Fibroblast of lung (primary cell): Measurements from ENCODE around the gene CDC25A. TPM values are rescaled to one million over a fixed set of nuclear protein-coding genes. Genes with fewer than 3 reads are reported as not detected.

Experiments
- DNase-seq, 2 donors: peaks; one replicate each; pipeline versions ENCODE4 v3.0.0 to v3.0.0-alpha.2; 2010; ENCODE audit warnings: low read depth in 2 of 2
- H2AFZ ChIP-seq: 2 replicates; pipeline ENCODE4 v1.5.1; 2012; ENCODE audit warnings: low read length, control low read depth, inconsistent platforms
- H3K27ac ChIP-seq: 2 replicates; pipeline ENCODE4 v1.5.1; 2011; ENCODE audit warnings: low read length, control low read depth; ENCODE audit not compliant: insufficient read depth
- H3K27me3 ChIP-seq: 2 replicates; pipeline ENCODE4 v1.5.1; 2011; ENCODE audit warnings: mild to moderate bottlenecking, low read length; ENCODE audit not compliant: control insufficient read depth, insufficient read depth
- H3K36me3 ChIP-seq: 2 replicates; pipeline ENCODE4 v1.5.1; 2011; ENCODE audit warnings: low read length; ENCODE audit not compliant: control insufficient read depth, insufficient read depth
- H3K4me1 ChIP-seq: 2 replicates; pipeline ENCODE4 v1.5.1; 2011; ENCODE audit warnings: low read length; ENCODE audit not compliant: control insufficient read depth, insufficient read depth; ENCODE audit errors: extremely low read depth
- H3K4me2 ChIP-seq: 2 replicates; pipeline ENCODE4 v1.5.1; 2011; ENCODE audit warnings: low read length, control low read depth; ENCODE audit not compliant: insufficient read depth; ENCODE audit errors: extremely low read depth
- H3K4me3 ChIP-seq, 4 experiments: fragments of 200-600 bp in 1 of 4; sonication (generic) in 1 of 4; replicated peaks in 1 of 4; 2 replicates each; pipeline ENCODE4 v1.5.1; 2011 to 2016; ENCODE audit warnings: low read length in 4 of 4, low read depth in 3 of 4, mild to moderate bottlenecking in 3 of 4, control low read depth in 2 of 4, inconsistent platforms in 1 of 4, mixed read lengths in 1 of 4; ENCODE audit not compliant: insufficient read depth in 1 of 4; ENCODE audit errors: control extremely low read depth in 1 of 4
- H3K79me2 ChIP-seq: 2 replicates; pipeline ENCODE4 v1.5.1; 2012; ENCODE audit warnings: mild to moderate bottlenecking, low read length, inconsistent platforms; ENCODE audit not compliant: control insufficient read depth, insufficient read depth
- H3K9ac ChIP-seq: 2 replicates; pipeline ENCODE4 v1.5.1; 2011; ENCODE audit warnings: mild to moderate bottlenecking, low read length, control low read depth; ENCODE audit not compliant: insufficient read depth
- H3K9me3 ChIP-seq: 2 replicates; pipeline ENCODE4 v1.5.1; 2012; ENCODE audit warnings: low read depth, low read length; ENCODE audit not compliant: control insufficient read depth, insufficient read depth
- H4K20me1 ChIP-seq: 2 replicates; pipeline ENCODE4 v1.5.1; 2011; ENCODE audit warnings: low read length; ENCODE audit not compliant: control insufficient read depth, insufficient read depth; ENCODE audit errors: extremely low read depth
- EZH2 ChIP-seq: IDR thresholded peaks from 2 replicates; pipeline ENCODE4 v1.5.1; 2012; ENCODE audit warnings: low read length, control low read depth, mild to moderate bottlenecking; ENCODE audit errors: missing control alignments
- polyA plus RNA-seq, 2 donors: library from polyadenylated mRNA; depleted of rRNA in 1 of 2; stranded (reverse) in 1 of 2; unstranded in 1 of 2; fragments of >200 nt; gene quantifications; 2 replicates each; pipeline ENCODE4 v1.2.1, GENCODE V29; 2011 to 2012; ENCODE audit warnings: missing spikeins in 1 of 2
- total RNA-seq: library from RNA; depleted of rRNA; stranded (reverse); fragments of >200 nt; gene quantifications from 2 replicates; pipeline ENCODE4 v1.2.1, GENCODE V29; 2014
- TF ChIP-seq, protein P1 (sequence below), 2 donors: IDR thresholded peaks in 1 of 2; conservative IDR thresholded peaks in 1 of 2; 1 replicate in 1 of 2; 2 replicates in 1 of 2; pipeline ENCODE4 v1.5.1; 2011 to 2012; ENCODE audit warnings: low read length in 2 of 2, control low read depth in 1 of 2, inconsistent platforms in 1 of 2, low read depth in 1 of 2, mild to moderate bottlenecking in 1 of 2

CDC25A gene
- total and polyA plus RNA-seq, 2 donors (not counting 1 experiment from before 2014, with no cell fraction given) = 1.3 to 3.1 TPM

DNA sequence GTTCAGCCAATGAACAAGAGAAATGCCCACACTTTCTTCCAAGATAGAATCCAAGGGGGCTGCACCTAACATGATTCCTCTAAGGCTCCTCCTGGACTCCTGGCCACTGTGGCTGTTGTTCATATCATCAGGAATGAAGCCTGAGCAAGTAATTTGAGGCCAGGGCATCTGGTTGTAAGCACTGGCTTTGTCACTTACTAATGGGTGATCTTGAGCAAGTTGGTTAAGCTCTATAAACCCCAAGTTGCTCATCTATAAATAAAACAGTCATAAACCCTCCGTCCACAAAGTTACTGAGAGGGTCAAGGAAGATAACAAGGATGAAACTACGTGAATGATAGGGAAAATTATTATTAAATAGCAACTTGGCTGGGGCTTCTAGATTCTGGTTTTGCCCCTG, 58.3 kb downstream of the CDC25A start:
- no peaks in the 10 kb centered on the region for H3K79me2 ChIP-seq
- peak in 1 of 2 donors; percentile 73 for DNase-seq
- H3K9ac ChIP-seq = no peak overlapping the region
- H3K4me1 ChIP-seq = peaks cover 14% of the 10 kb centered on the region
- H3K4me2 ChIP-seq = peak overlapping the region; percentile 34
- H3K36me3 ChIP-seq = no peaks in the 10 kb centered on the region
- no peaks in the 10 kb centered on the region for H3K27me3 ChIP-seq
- peak overlapping the region; percentile 1 for H2AFZ ChIP-seq
- no peaks in the 10 kb centered on the region for H4K20me1 ChIP-seq
- H3K9me3 ChIP-seq = no peaks in the 10 kb centered on the region
- H3K27ac ChIP-seq = peak overlapping the region; percentile 23
- TF ChIP-seq EZH2 = no peak
- TF ChIP-seq, protein P1, sequence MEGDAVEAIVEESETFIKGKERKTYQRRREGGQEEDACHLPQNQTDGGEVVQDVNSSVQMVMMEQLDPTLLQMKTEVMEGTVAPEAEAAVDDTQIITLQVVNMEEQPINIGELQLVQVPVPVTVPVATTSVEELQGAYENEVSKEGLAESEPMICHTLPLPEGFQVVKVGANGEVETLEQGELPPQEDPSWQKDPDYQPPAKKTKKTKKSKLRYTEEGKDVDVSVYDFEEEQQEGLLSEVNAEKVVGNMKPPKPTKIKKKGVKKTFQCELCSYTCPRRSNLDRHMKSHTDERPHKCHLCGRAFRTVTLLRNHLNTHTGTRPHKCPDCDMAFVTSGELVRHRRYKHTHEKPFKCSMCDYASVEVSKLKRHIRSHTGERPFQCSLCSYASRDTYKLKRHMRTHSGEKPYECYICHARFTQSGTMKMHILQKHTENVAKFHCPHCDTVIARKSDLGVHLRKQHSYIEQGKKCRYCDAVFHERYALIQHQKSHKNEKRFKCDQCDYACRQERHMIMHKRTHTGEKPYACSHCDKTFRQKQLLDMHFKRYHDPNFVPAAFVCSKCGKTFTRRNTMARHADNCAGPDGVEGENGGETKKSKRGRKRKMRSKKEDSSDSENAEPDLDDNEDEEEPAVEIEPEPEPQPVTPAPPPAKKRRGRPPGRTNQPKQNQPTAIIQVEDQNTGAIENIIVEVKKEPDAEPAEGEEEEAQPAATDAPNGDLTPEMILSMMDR (conservative IDR thresholded peaks at IDR 0.05 in 1 of 2, IDR thresholded peaks at IDR 0.05 in 1 of 2; ENCODE audit: low read depth in 1 of 2, low read length in 2 of 2) = no peak
- no peak overlapping the region for H3K4me3 ChIP-seq

DNA sequence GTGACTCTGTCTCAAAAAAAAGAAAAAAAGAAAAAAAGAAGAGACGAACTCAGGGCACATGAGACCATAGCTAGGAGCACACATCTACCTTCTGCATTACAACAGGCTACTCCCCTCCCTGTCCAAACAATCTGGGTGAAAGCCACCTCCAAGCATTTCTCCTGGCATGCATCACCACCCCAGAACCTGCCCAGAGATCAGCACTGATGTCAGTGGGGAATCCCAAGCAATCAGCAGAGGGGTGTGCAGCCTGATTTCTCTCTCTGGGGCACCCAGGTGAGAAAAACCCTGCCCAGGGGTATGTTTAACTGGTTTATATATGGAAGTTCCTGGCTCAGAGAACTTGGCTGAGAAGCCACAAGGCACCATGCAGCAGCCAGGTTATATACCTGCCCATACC, 59.4 kb downstream of the CDC25A start:
- Histone ChIP-seq H3K4me1 (peaks cover 14% of the 10 kb centered on the region), H2AFZ (no peak overlapping the region), H3K9me3 (no peaks in the 10 kb centered on the region), H3K27me3 (no peaks in the 10 kb centered on the region), H3K4me3 (no peak overlapping the region), H3K9ac (no peak overlapping the region), H3K4me2 (no peak overlapping the region), H3K27ac (no peak overlapping the region), H3K36me3 (no peaks in the 10 kb centered on the region), H4K20me1 (no peaks in the 10 kb centered on the region), H3K79me2 (no peaks in the 10 kb centered on the region)
- TF ChIP-seq, protein P1 (conservative IDR thresholded peaks at IDR 0.05 in 1 of 2, IDR thresholded peaks at IDR 0.05 in 1 of 2; ENCODE audit: low read depth in 1 of 2, low read length in 2 of 2) = no peak
- TF ChIP-seq EZH2 = no peak
- DNase-seq = no peak

DNA sequence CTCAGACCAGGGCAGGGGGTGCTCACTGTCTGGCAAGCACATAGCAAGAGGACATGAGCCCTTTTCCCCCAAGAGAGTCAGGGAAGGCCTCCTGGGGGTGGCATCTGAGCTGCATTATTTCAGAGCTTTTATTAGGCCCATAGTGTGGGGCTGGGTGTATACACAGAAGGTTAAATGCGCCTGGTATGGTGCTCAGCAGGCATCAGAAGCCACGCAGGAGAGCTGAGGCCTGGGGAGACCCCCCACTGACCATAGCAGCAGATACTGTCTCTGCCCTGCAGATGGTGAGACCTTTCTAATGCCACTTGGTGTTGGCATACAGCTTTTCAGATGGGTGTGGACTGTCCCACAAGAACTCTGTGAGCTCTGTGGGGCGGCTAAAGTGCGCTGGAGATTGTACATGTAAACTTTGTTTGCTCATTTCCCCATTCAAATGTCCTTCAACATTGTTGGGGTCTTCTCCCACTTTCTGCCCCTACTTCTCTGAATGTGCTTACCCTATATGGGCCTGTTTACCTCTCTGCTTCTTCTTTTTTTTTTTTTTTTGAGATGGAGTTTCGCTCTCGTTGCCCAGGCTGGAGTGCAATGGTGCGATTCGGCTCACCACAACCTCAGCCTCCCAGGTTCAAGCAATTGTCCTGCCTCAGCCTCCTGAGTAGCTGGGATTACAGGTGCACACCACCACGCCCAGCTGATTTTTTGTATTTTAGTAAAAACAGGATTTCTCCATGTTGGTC, 62.2 kb downstream of the CDC25A start:
- Histone ChIP-seq H3K9ac (no peak overlapping the region), H3K4me2 (no peak overlapping the region), H3K9me3 (no peaks in the 10 kb centered on the region), H3K4me1 (peaks cover 13% of the 10 kb centered on the region), H3K27me3 (no peaks in the 10 kb centered on the region), H3K79me2 (no peaks in the 10 kb centered on the region), H3K27ac (no peak overlapping the region), H3K4me3 (no peak overlapping the region), H4K20me1 (no peaks in the 10 kb centered on the region), H3K36me3 (no peaks in the 10 kb centered on the region), H2AFZ (no peak overlapping the region)
- no peak for DNase-seq
- no peak for TF ChIP-seq EZH2
- TF ChIP-seq, protein P1 (conservative IDR thresholded peaks at IDR 0.05 in 1 of 2, IDR thresholded peaks at IDR 0.05 in 1 of 2; ENCODE audit: low read depth in 1 of 2, low read length in 2 of 2) = no peak
